Karpas-422 (cell line): ENCODE measurements around the gene AOC2. TPM values are rescaled to one million over a fixed set of nuclear protein-coding genes. Genes with fewer than 3 reads are reported as not detected.

Experiments
- small RNA-seq: library from RNA; depleted of rRNA; stranded (forward); fragments of <200 nt; gene quantifications from one replicate; pipeline ENCODE3, GENCODE V24; 2014
- total RNA-seq: library from RNA; depleted of rRNA; stranded (reverse); fragments of >200 nt; shearing (Covaris generic); gene quantifications from 2 replicates; pipeline ENCODE4 v1.2.3, GENCODE V29; 2014; ENCODE audit warnings: low replicate concordance; rRNA removed

Gene AOC2
- total RNA-seq, 1 experiment from 2014 or later = 0.67 TPM

Small RNAs within 50 kb of the gene (small RNA-seq; reads per million reads assigned to genes)
- not detected for gene MIR6781
- not detected for gene RNU6-287P

Other genes with a start within 250 kb of the AOC2 start
- 37.4 and 39.5 TPM in 2 replicates for gene RETREG3, start 235.2 kb upstream of the AOC2 start, total RNA-seq
- gene TUBG1, start 234.9 kb upstream of the AOC2 start, total RNA-seq = 27.4 and 47.6 TPM in 2 replicates
- 15.3 and 17.5 TPM in 2 replicates for gene TUBG2, start 185.3 kb upstream of the AOC2 start, total RNA-seq
- gene PLEKHH3, start 167.6 kb upstream of the AOC2 start, total RNA-seq = 6.7 and 7.0 TPM in 2 replicates
- gene CCR10, start 162.7 kb upstream of the AOC2 start, total RNA-seq = 0.22 TPM in 1 of 2 replicates, not detected in the other
- 0.19 and 0.65 TPM in 2 replicates for gene CNTNAP1, start 162.0 kb upstream of the AOC2 start, total RNA-seq
- gene EZH1, start 99.5 kb upstream of the AOC2 start, total RNA-seq = 38.0 and 52.6 TPM in 2 replicates
- gene RAMP2, start 83.4 kb upstream of the AOC2 start, total RNA-seq = not detected in 2 replicates
- gene VPS25, start 71.1 kb upstream of the AOC2 start, total RNA-seq = 43.9 and 54.0 TPM in 2 replicates
- 0.76 and 3.3 TPM in 2 replicates for gene WNK4, start 64.0 kb upstream of the AOC2 start, total RNA-seq
- gene COA3, start 45.9 kb upstream of the AOC2 start, total RNA-seq = 63.9 and 64.1 TPM in 2 replicates
- not detected in 2 replicates for gene CNTD1, start 45.7 kb upstream of the AOC2 start, total RNA-seq
- gene BECN1, start 20.3 kb upstream of the AOC2 start, total RNA-seq = 117 and 136 TPM in 2 replicates
- gene PSME3, start 11.2 kb upstream of the AOC2 start, total RNA-seq = 73.4 and 88.7 TPM in 2 replicates
- gene AOC3, start 6.6 kb downstream of the AOC2 start, total RNA-seq = 0.19 and 0.47 TPM in 2 replicates
- not detected in 2 replicates for gene G6PC1, start 56.2 kb downstream of the AOC2 start, total RNA-seq
- 17.7 and 38.9 TPM in 2 replicates for gene AARSD1, start 119.9 kb downstream of the AOC2 start, total RNA-seq
- 0.11 and 0.45 TPM in 2 replicates for gene PTGES3L, start 135.5 kb downstream of the AOC2 start, total RNA-seq
- gene RUNDC1, start 136.0 kb downstream of the AOC2 start, total RNA-seq = 9.2 and 16.6 TPM in 2 replicates
- gene RPL27, start 153.8 kb downstream of the AOC2 start, total RNA-seq = 1,746 and 2,567 TPM in 2 replicates
- gene IFI35, start 162.2 kb downstream of the AOC2 start, total RNA-seq = 19.1 and 27.2 TPM in 2 replicates
- 45.7 and 55.1 TPM in 2 replicates for gene VAT1, start 177.8 kb downstream of the AOC2 start, total RNA-seq
- 0.30 and 0.36 TPM in 2 replicates for gene RND2, start 180.7 kb downstream of the AOC2 start, total RNA-seq